Activated CD4-positive, alpha-beta T cell treated with anti-CD3 and anti-CD28 coated beads, Interleukin-2, amount 50 U/mL, for 48 hours (primary cell): ENCODE results near the gene SPARCL1.
"Not testable (repeated sequence)": the region's sequence is repeated elsewhere in the genome, so short reads cannot be mapped to it uniquely, and the experiment has no call there.

Source experiments
- DNase-seq, 2 experiments: peaks; one replicate each; pipeline ENCODE4 v3.0.0-alpha.2; 2020

The SPARCL1 gene

DNA sequence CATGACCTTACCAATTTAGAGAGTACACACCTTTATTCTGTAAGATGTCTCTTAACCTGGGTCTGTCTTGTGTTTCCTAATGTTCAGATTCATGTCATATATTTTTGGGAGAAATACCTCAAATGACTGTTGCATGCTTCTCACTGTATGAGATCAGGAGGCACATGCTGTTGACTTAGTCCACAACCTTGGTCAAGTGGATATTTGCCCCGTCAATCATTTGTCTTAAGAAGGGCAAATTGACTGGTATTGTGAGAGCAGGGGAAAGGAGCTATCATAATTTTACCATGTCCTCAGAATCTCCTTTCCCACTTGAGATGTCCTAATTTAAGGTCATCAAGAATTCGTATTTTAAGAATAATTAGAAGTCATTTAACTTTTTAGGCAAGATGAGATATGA lies 95.8 kb downstream of the SPARCL1 start:
- no peak for DNase-seq

DNA sequence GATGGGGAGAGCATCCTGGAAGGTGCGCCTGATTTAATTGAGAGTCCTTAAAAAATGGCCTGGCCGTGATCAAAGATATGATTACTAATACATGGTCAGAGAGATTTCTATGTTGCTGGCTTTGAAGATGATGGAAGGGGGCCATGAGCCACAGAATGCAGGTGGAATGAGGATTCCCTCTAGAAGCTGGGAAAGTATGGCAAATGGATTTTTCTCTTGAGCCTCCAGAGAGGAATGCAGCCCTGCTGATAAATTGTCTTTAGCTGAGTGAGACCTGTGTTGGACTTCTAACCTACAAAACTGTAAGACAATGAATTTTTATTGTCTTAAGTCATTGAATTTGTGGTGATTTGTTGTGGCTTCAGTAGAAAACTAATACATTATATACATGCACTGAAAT lies 99.1 kb downstream of the SPARCL1 start:
- no peak for DNase-seq

DNA sequence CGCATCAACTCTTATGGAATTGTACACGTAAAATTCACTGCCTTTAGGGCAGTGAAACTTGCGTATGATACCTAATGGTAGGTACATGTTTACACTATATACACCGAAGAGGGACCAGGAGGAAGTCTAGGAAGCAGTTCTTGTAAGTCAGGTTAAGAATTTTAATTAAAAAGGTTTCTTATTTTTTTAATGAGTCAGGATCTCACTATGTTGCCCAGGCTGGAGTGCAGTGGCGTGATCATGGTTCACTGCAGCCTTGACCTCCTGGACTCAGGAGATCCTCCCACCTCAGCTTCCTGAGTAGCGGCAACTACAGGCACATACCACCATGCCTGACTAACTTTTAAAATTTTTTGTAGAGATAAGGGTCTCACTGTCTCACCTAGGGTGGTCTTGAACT lies 100.2 kb downstream of the SPARCL1 start:
- no peak for DNase-seq

DNA sequence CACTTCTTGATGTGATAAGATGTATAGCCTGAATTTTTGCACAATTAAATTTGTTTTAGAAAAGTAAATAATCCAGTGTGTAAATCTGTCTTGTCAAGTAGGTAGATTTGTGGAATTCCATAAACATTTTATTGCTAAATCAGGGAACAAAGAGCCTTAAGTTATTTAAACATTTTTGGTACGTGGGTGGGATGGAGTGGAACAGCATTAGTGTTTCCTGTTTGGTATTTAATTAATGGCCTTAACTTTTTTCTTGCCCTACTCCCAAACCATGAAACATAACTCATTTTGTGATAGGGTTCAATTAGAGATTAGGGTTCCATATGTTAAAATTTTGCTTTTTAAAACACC lies 101.7 kb downstream of the SPARCL1 start:
- no peak for DNase-seq

DNA sequence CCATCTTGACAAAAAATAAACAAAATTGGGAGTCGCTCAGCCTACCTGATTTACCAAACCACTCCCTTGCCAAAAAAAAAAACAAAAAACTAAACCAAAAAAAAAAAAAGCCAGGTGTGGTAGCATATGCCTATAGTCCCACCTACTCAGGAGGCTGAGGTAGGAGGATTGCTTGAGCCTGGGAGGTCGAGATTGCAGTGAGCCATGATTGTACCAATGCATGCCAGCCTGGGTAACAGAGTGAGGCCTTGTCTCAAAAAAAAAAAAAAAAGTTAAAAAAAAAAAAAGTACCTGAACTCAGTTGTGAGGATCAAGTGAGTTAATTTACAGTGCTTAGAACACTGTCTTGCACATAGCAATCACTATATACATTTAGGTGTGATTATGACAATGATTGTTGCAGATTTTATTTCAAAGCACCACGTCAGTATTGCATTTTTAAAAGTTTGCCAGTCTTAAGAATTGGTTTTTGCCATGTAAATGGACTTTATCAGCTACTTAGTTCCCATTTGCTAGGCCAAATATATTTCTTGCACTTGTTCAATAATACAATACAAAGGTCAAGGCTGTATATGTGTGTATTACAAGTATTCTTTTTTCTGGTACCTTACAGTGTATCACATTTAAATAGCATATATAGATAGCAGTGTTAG lies 102.2 kb downstream of the SPARCL1 start:
- no peak for DNase-seq

DNA sequence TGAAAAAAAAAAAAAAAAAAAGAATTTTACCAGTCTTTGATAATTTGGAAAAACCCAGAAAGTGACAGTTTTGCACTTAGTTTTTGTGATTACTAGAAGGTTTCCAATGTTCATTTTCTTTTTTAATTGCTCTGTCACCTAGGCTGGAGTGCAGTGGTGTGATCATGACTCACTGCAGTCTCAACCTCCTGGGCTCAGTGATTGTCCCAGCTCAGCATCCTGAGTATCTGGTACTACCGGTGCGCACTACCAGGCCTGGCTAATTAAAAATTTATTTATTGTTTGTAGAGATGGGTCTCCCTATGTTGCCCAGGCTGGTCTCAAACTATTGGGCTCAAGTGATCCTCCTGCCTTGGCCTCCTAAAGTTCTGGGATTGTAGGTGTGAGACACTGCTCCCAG lies 103.5 kb downstream of the SPARCL1 start:
- DNase-seq = no peak

DNA sequence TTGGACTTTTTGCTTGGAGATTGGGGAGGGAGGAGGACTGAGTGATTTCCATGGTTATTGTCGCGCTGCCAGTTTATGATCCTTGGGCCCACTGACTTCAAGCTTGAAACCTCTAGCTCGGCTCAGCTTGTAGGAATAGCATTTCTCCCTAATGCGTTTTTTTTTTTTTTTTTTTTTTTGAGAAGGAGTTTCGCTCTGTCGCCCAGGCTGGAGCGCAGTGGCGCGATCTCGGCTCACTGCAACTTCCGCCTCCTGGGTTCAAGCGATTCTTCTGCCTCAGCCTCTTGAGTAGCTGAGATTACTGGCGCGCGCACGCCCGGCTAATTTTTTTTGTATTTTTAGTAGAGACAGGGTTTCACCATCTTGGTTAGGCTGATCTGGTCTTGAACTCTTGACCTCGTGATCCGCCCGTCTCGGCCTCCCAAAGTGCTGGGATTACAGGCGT lies 105.1 kb downstream of the SPARCL1 start:
- not testable (repeated sequence) for DNase-seq
